Neuronal stem cell (in vitro differentiated cells): ENCODE measurements around the gene PLP2.
"Not testable (repeated sequence)": the region's sequence is repeated elsewhere in the genome, so short reads cannot be mapped to it uniquely, and the experiment has no call there.

Experiments
- DNase-seq: peaks from one replicate; pipeline ENCODE4 v3.0.0-alpha.2; 2013; ENCODE audit warnings: low spot score
- H2AFZ ChIP-seq: one replicate; pipeline ENCODE4 v1.6.1; 2013; ENCODE audit warnings: mild to moderate bottlenecking, low read length, inconsistent platforms
- H2AK5ac ChIP-seq: 2 replicates; pipeline ENCODE4 v1.6.1; 2013; ENCODE audit warnings: low read depth, mild to moderate bottlenecking, inconsistent platforms, low read length, moderate library complexity, mixed read lengths
- H2BK120ac ChIP-seq: 2 replicates; pipeline ENCODE4 v1.6.1; 2013; ENCODE audit warnings: low read depth, mild to moderate bottlenecking, inconsistent platforms, low read length, moderate library complexity, mixed read lengths
- H2BK12ac ChIP-seq: one replicate; pipeline ENCODE4 v1.6.1; 2013; ENCODE audit warnings: low read length, inconsistent platforms
- H2BK15ac ChIP-seq: 2 replicates; pipeline ENCODE4 v1.6.1; 2013; ENCODE audit warnings: mild to moderate bottlenecking, low read length, inconsistent platforms, mixed read lengths
- H2BK5ac ChIP-seq: one replicate; pipeline ENCODE4 v1.6.1; 2013; ENCODE audit warnings: inconsistent platforms, mild to moderate bottlenecking, low read length, moderate library complexity
- H3K14ac ChIP-seq: one replicate; pipeline ENCODE4 v1.6.1; 2013; ENCODE audit warnings: low read length, inconsistent platforms
- H3K18ac ChIP-seq: 2 replicates; pipeline ENCODE4 v1.6.1; 2013; ENCODE audit warnings: low read length, inconsistent platforms
- H3K23ac ChIP-seq: 2 replicates; pipeline ENCODE4 v1.6.1; 2013; ENCODE audit warnings: low read depth, mild to moderate bottlenecking, mixed read lengths, low read length, inconsistent platforms; ENCODE audit not compliant: poor library complexity
- H3K27ac ChIP-seq: replicated peaks from 3 replicates; pipeline ENCODE4 v1.5.1; 2013; ENCODE audit warnings: low read length, inconsistent platforms
- H3K27me3 ChIP-seq, 3 experiments: 2 replicates each; pipeline ENCODE4 v1.6.1; 2013; ENCODE audit warnings: low read length in 3 of 3, mild to moderate bottlenecking in 2 of 3, inconsistent platforms in 1 of 3, low read depth in 1 of 3, mixed read lengths in 1 of 3, moderate library complexity in 1 of 3; ENCODE audit not compliant: control insufficient read depth in 3 of 3, insufficient read depth in 3 of 3
- H3K36me3 ChIP-seq, 2 donors: replicated peaks in 1 of 2; 2 replicates each; pipeline ENCODE4 v1.6.1; 2013; ENCODE audit warnings: low read length in 2 of 2; ENCODE audit not compliant: control insufficient read depth in 2 of 2, insufficient read depth in 2 of 2
- H3K4ac ChIP-seq: 2 replicates; pipeline ENCODE4 v1.6.1; 2013; ENCODE audit warnings: inconsistent platforms, mild to moderate bottlenecking, low read length, moderate library complexity
- H3K4me1 ChIP-seq, 2 donors: 1 replicate in 1 of 2; 2 replicates in 1 of 2; pipeline ENCODE4 v1.6.1; 2013; ENCODE audit warnings: low read length in 2 of 2, low read depth in 1 of 2; ENCODE audit not compliant: control insufficient read depth in 2 of 2, insufficient read depth in 1 of 2
- H3K4me2 ChIP-seq: one replicate; pipeline ENCODE4 v1.6.1; 2013; ENCODE audit warnings: mild to moderate bottlenecking, low read length, inconsistent platforms; ENCODE audit not compliant: insufficient read depth, poor library complexity, severe bottlenecking
- H3K4me3 ChIP-seq, 2 donors: 2 replicates each; pipeline ENCODE4 v1.5.1; 2013; ENCODE audit warnings: low read length in 2 of 2, mild to moderate bottlenecking in 2 of 2, inconsistent platforms in 1 of 2, moderate library complexity in 1 of 2
- H3K79me1 ChIP-seq: one replicate; pipeline ENCODE4 v1.6.1; 2013; ENCODE audit warnings: low read depth, mild to moderate bottlenecking, inconsistent platforms, low read length, moderate library complexity
- H3K9ac ChIP-seq: one replicate; pipeline ENCODE4 v1.6.1; 2013; ENCODE audit warnings: mild to moderate bottlenecking, low read depth, low read length, inconsistent platforms; ENCODE audit not compliant: poor library complexity
- H3K9me3 ChIP-seq, 2 donors: replicated peaks in 1 of 2; 2 replicates each; pipeline versions ENCODE3 to v1.6.1; 2013; ENCODE audit warnings: low read length in 2 of 2, mild to moderate bottlenecking in 2 of 2, inconsistent platforms in 1 of 2, low read depth in 1 of 2, mixed read lengths in 1 of 2, moderate library complexity in 1 of 2; ENCODE audit not compliant: control insufficient read depth in 2 of 2, insufficient read depth in 1 of 2
- H4K8ac ChIP-seq: one replicate; pipeline ENCODE4 v1.6.1; 2013; ENCODE audit warnings: low read depth, mild to moderate bottlenecking, inconsistent platforms, low read length, moderate library complexity
- H4K91ac ChIP-seq: one replicate; pipeline ENCODE4 v1.6.1; 2013; ENCODE audit warnings: low read length, low read depth, mild to moderate bottlenecking, inconsistent platforms; ENCODE audit not compliant: poor library complexity
- WGBS, 2 donors: extraction: QIAGEN DNeasy Blood & Tissue Kit; methylation state at CpG; one replicate each; pipeline ENCODE4 v1.1.7; 2013; ENCODE audit warnings: missing lambda C conversion rate in 2 of 2, mixed read lengths in 1 of 2; ENCODE audit not compliant: insufficient read length in 2 of 2, insufficient replicate concordance in 1 of 2; ENCODE audit errors: extremely low coverage in 2 of 2; 5-methylcytosine and 5-hydroxymethylcytosine counted together

PLP2 gene

DNA sequence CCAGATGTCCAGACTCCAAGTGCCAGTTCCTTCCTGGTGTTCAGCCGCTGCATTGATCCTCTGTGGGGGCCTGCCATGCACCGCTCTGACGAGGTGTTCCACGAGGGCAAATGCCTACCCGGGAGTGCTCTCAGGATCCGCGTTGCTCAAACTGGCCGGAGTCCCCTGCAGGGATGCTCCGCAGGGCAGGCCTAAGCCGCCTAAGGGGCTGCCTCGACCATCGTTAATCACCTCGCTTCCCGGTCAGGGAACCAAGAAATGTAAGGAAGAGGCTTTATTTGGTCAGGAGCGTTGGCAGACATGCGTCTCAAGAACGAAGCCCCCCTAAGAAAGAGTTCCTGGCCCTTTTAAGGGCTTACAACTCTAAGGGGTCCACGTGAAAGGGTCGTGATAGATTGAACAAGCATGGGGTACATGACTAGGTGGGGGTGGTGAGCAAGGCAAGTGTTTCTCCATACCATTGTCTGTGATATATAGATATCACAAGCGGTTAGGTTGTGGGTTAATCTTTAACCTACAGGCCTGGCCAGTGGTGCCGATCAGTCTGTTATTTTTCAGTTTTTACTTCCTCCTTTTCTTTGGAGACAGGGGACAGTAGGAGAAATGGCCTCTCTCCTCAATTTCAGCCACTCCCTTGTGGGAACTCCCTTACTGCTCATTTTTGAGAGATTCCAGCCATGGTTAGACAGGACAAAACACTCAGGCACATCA, 23.2 kb upstream of the PLP2 start:
- H2BK5ac ChIP-seq, result not testable (repeated sequence)

DNA sequence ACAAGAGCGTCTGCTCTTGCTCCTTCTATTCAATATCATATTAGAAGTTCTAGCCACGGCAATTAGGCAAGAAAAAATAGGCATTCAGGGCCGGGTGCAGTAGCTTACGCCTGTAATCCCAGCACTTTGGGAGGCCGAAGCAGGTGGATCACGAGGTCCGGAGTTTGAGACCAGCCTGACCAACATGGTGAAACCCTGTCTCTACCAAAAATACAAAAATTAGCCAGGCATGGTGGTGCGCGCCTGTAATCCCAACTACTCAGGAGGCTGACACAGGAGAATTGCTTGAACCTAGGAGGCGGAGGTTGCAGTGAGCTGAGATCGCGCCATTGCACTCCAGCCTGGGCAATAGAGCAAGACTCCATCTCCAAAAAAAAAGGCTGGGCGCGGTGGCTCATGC, 22.4 kb upstream of the PLP2 start:
- DNase-seq, H3K27me3 ChIP-seq, H4K91ac ChIP-seq, H3K23ac ChIP-seq, H2BK5ac ChIP-seq, H3K9me3 ChIP-seq, H3K9ac ChIP-seq, H3K4me2 ChIP-seq, H3K14ac ChIP-seq, H2AFZ ChIP-seq, H2AK5ac ChIP-seq, H3K4ac ChIP-seq, H3K36me3 ChIP-seq, H2BK12ac ChIP-seq, H3K79me1 ChIP-seq, H2BK120ac ChIP-seq, H3K27ac ChIP-seq, H3K18ac ChIP-seq, H3K4me3 ChIP-seq, H4K8ac ChIP-seq, H2BK15ac ChIP-seq, H3K4me1 ChIP-seq: not testable (repeated sequence)
- WGBS, 2 donors, result no CpG with 5 or more reads among the region's 14 CpGs

More for the DNA sequence above, 23.2 kb upstream of the PLP2 start:
- not testable (repeated sequence) for H4K8ac ChIP-seq, H3K4me1 ChIP-seq, H2BK120ac ChIP-seq, H3K4ac ChIP-seq, H2BK12ac ChIP-seq, H3K9me3 ChIP-seq, H3K79me1 ChIP-seq, H3K27ac ChIP-seq, H2AFZ ChIP-seq, H3K36me3 ChIP-seq, H3K4me3 ChIP-seq, H3K9ac ChIP-seq, H3K4me2 ChIP-seq, H4K91ac ChIP-seq, H3K23ac ChIP-seq, H3K27me3 ChIP-seq, DNase-seq, H2AK5ac ChIP-seq, H3K18ac ChIP-seq, H3K14ac ChIP-seq, H2BK15ac ChIP-seq
- no CpG with 5 or more reads among the region's 21 CpGs for WGBS, 2 donors

DNA sequence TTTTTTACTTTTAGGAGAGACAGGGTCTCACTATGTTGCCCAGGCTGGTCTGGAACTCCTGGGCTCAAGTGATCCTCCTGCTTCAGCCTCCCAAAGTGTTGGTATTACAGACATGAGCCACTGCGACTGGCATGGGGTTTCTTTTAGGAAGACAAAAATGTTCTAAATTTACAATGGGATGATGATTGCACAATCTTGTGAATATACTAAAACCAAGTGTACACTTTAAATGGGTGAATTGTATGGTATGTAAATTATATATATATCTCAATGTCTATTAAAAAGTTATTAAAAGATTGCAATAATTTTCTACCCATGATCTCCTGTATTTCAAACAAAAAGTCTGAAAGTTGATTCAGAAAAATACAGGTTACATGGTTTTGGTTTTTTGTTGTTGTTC, 18.2 kb upstream of the PLP2 start:
- Histone ChIP-seq H2BK12ac (no peak overlapping the region), H3K79me1 (no peaks in the 10 kb centered on the region), H3K36me3 (no peaks in the 10 kb centered on the region), H2BK5ac (no peak overlapping the region), H2AFZ (no peak overlapping the region), H3K23ac (no peak overlapping the region), H4K8ac (no peak overlapping the region), H3K4ac (no peak overlapping the region), H3K9ac (no peak overlapping the region), H3K4me2 (no peak overlapping the region), H3K18ac (no peak overlapping the region), H2BK15ac (no peak overlapping the region), H2AK5ac (no peak overlapping the region), H3K9me3 (no peaks in the 10 kb centered on the region), H4K91ac (no peak overlapping the region), H3K4me3 (no peak overlapping the region), H3K27ac (no peak overlapping the region), H2BK120ac (no peak overlapping the region), H3K4me1 (peaks cover 0 to 4% of the 10 kb centered on the region in 2 donors), H3K14ac (no peak overlapping the region), H3K27me3 (peaks cover 0 to 3% (median 0%) of the 10 kb centered on the region in 3 experiments)
- WGBS, 2 donors, result no CpG with 5 or more reads among the region's 1 CpG
- no peak for DNase-seq

DNA sequence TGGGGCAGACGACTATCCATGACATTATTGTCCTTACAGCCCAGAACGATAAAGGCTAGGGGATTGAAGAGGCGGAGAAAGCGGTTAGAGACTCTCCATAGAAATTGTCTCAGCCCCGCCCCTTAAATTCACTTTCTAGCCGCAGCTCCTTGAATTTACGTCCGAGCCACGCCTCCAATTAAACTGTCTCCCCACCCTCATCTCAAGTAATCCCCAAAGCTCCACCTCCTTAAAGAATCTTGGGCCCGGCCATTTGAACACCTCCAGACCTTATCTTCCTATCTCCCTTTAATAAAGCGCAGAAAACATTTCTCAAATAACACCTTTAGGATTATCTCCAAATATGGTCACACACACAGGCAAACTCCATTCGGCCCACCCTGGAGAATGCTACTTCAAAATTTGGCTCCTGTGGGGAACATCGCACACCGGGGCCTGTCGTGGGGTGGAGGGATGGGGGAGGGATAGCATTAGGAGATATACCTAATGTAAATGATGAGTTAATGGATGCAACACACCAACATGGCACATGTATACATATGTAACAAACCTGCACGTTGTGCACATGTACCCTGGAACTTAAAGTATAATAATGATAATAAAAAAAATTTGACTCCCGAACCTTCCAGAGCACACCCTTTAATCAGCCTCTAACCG, 16.3 kb upstream of the PLP2 start:
- Histone ChIP-seq H2BK12ac (no peak overlapping the region), H3K27ac (peak overlapping the region; percentile 63), H2BK15ac (no peak overlapping the region), H2AK5ac (no peak overlapping the region), H4K8ac (no peak overlapping the region), H2BK120ac (no peak overlapping the region), H3K18ac (no peak overlapping the region), H3K4me2 (peak overlapping the region; percentile 38), H3K23ac (no peak overlapping the region), H3K27me3 (peaks cover 0 to 7% (median 3%) of the 10 kb centered on the region in 3 experiments), H3K9ac (no peak overlapping the region), H3K36me3 (no peaks in the 10 kb centered on the region), H3K4me3 (peak overlapping the region; percentile 49 to 57), H2AFZ (peak overlapping the region; percentile 73), H3K4ac (no peak overlapping the region), H3K14ac (no peak overlapping the region), H3K4me1 (peaks cover 0 to 4% of the 10 kb centered on the region in 2 donors), H3K79me1 (no peaks in the 10 kb centered on the region), H4K91ac (no peak overlapping the region), H3K9me3 (no peaks in the 10 kb centered on the region), H2BK5ac (no peak overlapping the region)
- peak; percentile 60 for DNase-seq
- whole genome bisulfite sequencing, 2 donors, result no CpG with 5 or more reads among the region's 18 CpGs
